Measurements from ENCODE around the gene TMOD2.
A peak's percentile ranks its signal among the peaks of the same experiment; 100 is the strongest.

Gene TMOD2

DNA sequence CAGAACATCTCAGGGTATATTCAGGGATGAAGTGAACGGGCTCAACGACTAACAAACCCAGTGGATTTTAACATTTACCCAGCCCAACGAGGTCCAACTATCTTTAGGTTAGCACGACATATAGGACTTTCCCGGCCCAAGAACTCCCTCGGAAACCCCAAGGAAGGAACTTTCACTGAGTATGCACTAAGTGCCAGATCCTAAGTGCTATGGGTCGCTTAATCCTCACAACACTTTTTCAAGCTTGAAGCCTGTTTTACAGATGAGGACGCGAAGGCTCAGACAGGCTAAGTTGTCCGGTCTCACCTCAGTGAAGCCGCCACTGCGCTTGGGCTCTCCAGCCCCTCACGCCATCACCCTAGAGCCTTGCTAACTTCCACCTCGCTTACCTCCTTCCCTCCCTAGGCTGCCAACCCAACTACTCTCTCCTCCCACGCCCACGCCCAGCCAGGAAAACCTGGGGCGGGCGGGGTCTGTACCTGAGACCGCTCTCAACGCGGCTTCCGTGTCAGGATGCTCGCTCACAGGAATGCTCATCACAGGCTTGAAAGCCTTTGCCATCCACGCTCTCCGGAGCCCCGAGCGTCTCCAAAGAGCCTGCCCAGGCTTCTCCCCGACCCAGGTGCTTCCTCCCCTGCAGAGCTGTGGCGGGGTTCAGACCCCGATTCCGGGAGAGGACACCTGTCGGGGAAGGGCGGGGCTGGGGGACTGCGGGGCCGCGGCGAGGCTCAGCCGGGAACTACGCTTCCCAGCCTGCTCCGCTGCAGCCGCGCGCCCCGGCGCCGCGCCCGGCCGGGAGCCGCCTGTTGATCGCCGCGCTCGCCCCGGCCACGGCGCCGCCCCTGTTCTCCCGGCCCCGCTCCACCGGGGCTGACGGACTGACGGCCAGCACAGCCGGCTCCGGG, at the start of gene TMOD2:
TMOD2 (plus strand) TSS at position 806 of the 905 bp plus-strand sequence. CDS start 14,845 bp downstream, outside the sequence.
- peak; percentile 39 for DNase-seq

- no peak for DNase-seq
Observed at GRCh38 chr15:51702710-51703109, 48.7 kb upstream of the TMOD2 start.

- no peak for DNase-seq
Observed at GRCh38 chr15:51706291-51706690, 45.1 kb upstream of the TMOD2 start.

DNA sequence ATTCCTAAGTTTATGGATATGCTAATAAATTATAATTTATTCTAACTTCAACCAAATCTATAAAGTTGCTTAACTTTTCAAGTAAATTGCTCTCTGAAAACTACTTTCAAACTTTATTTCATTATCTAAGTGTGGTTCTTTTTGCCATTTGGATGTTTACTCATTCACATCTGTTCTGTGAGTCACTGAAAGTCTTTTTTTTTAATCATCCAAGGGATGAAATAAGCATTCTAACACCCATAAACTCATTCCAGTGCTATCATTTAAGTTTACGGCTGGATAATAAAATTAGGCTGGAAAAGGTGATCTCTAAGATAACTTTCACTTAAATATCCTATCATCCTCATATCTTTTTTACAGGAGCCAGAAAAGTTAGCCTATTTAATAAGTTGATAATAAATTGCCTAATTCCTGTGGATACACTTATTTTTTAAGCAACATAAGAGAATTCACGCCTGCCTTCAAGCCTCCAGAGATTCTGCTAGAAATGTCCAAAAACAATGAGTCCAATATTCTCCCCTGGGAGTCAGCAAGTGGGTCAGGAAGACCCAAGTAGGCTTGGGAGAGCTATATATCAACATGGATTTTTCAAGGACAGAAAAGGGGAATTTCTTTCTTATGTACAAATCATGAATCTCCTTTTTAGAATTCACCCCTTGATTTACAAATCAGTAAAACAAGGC, 44.3 kb upstream of the TMOD2 start:
- DNase-seq: no peak

GRCh38 chr15:51708013-51708412, 43.4 kb upstream of the TMOD2 start:
- DNase-seq: no peak

DNA sequence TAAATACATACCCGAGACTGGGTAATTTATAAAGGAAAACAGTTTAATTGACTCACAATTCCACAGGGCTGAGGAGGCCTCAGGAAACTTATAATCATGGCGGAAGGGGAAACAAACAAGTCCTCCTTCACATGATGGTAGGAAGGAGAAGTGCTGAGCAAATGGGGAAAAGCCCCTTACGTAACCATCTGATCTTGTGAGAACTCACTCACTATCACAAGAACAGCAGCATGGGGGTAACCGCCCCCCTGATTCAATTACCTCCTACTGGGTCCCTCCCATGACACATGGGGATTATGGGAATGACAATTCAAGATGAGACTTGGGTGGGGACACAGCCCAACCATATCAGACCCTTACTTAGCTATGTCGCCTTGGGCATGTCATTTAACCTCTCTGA, 42.4 kb upstream of the TMOD2 start:
- DNase-seq: no peak

GRCh38 chr15:51714162-51714561, 37.2 kb upstream of the TMOD2 start:
- no peak for DNase-seq

DNA sequence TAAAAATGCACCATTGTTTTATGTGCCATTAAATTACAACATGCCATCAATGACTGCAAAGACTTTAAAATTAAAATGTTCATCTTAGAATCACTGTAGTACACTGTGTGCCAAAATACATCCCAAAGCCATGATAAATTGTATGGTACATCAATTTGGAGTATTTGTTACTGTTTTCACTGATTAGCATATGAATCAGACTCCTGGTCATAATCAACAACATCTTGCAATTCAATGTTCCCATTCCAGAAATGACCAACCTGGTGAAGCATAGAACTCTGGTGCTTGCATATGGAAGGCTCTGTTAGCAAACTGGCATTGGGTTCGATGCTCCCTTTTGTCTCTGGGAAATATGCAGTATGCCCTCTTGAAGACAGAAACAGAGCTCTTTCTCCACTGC, 36.5 kb upstream of the TMOD2 start:
- DNase-seq: no peak

DNA sequence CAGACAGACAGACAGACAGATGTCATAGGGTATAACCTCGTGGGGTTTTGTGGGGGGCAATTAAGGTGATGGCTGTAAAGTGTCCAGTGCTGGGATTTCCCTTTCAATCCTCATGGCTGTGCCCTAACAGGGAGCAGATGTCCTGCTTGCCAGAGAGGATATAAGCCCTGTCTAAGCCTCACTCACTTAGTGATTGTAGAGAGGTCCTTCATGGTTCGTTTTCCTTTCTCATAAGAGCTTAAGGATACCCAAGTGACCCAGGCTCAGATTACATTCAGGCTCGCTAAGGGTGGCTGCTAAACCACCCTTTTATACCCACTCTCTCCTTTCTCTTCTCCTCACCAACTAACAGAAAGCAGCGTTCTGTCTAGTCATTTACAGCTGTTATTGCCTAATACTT, 33.2 kb upstream of the TMOD2 start:
- DNase-seq: no peak

GRCh38 chr15:51718746-51719145, 32.7 kb upstream of the TMOD2 start:
- DNase-seq: no peak

- DNase-seq: no peak
Observed at GRCh38 chr15:51720201-51720995, 31.0 kb upstream of the TMOD2 start.

DNA sequence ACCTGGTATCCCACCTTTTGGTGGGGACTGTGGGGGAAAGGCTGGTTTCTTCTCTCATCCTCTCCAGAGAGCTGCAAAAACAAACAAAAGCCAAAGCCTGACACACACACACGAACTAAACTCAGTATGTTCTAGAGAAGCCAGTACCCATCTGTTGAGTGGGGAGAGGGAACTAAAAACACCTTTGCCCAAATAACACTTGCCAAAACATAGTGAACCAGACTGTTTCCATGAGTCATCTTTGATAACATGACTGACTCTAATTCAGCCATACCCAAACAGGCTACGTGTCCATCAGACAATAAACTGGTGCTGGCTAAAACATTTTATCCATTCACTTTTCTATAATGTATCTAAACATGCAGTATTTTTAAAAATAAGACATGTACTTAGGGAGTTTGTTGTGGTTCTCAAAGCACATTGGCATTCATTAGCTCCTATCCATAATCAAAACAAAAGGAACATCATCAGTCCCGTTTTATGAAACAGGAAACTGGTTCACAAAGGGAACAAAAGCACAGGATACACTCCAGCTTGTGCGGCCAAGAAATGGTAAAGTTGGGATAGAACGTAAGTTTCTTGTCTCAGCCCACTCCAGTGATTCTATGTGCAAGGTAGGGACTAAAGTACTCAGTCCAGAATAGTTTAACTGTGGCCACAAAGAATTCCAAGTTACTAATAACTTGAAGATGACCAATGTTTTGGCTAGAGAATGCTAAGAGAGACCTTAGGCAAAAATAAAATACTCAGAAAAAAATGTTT, 30.0 kb upstream of the TMOD2 start:
- DNase-seq: no peak

- no peak for DNase-seq
Observed at GRCh38 chr15:51724199-51724598, 27.2 kb upstream of the TMOD2 start.

- DNase-seq: no peak
Observed at GRCh38 chr15:51724673-51725072, 26.7 kb upstream of the TMOD2 start.

GRCh38 chr15:51726302-51727073, 24.9 kb upstream of the TMOD2 start:
- DNase-seq: no peak

DNA sequence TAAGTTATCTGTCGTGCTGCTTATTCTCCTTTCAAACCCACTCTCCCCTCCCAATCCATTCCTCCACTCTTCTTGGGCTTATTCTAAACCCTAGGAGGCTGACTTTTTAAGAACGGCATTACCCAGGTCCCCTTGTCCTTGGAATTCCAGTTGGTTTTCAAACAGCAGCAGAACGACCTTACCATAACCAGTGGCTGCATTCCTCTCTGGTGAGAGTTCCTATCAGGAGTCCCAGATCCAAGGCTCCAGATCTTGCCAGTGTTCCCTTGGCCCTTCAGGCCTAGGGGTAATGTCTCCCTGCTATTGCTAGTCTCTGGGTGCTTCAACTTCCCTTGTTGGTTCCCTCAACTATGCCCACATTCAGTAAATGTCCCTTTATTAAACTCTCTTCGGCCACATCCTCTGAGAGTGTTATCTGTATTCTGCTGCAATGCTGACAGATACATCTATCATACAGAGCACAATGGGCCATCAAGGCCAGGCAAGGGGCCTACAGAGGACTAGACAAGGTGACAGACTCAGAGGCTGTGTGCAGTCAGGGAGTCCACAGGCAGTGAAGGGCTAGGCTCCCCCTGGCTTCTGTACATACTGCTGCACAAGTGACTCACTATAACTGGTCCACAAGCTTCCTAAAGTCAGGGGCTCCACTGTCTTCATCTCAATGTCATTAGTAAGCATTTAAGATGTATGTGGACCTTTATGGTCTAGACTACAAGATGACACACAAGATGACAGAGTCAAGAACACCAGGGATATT, 24.1 kb upstream of the TMOD2 start:
- DNase-seq: no peak

DNA sequence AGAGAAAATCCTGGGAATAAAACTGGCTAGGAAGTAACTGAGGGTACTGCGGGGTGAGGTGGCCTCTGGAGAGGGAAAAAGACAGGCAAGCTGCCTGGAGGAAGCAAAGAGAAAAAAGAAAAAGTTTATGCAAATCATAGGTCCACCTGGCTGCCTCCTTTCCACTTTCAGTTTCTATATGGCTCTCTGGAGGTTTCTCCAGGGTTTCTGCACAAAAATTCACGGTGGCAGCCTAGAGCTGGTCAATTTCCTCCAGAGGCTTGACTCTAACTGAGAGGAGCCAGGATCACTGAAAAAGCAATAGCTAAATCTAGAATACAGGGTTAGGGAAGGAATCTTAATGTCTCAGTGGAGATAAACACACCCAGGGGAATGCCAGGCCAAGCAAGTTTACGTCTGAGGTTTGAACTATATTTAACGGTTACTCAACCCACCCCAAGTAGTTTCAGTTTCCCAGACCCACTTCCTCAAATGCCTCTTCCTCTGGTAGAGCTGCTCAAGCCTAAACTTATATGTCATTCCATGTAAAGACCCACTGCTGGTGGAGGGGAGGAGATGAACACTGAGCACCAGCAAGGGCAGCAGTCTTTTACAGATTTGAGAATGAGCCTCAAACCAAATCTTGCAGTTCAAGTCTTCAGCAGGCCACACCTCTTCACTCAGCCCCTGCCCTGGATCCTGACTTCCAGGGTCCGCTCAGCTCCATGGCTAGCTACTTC, 19.7 kb upstream of the TMOD2 start:
- peak; percentile 57 for DNase-seq

DNA sequence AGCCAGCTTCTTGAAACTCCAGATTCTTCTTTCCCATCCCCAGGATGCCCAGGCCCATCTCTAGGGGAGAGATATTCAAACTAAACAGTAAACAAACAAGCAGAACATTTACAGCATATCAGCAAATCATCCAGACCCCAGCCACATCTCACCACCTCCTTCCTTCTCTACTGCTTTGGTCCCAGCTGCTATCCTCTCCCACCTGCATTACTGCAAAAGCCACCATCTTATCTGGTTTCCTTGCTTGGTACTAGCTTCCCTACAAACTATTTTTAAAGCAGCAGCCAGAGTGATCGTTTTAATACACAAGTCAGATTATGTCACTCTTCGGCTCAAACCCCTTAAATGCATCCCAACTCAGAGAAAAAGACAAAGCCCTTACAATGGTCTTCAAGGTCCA, 18.8 kb upstream of the TMOD2 start:
- DNase-seq: no peak

- DNase-seq: no peak
Observed at GRCh38 chr15:51735228-51736010, 16.0 kb upstream of the TMOD2 start.

DNA sequence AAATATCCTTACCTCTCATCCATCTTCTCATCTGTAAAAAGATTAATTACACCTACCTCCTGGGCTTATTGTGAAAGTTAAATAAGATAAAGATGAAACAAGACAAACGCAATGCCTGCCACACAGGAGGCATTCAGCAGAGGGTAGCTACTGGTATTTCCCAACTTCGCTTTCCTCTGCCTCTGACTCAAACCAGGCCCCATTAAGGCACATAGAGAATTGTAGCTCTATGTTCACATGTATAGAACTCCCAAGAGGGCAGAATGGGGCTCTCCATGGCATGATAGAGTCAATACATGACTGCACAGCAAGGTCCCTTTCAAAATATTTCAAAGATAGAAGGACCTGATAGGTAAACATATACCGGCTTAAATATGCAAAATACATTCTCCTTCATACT, 15.3 kb upstream of the TMOD2 start:
- no peak for DNase-seq
